Natural killer cell (primary cell): ENCODE data around the gene CACNA2D2. TPM values are rescaled to one million over a fixed set of nuclear protein-coding genes. Genes with fewer than 3 reads are reported as not detected.
A peak's percentile ranks its signal among the peaks of the same experiment; 100 is the strongest.

Source experiments
- ATAC-seq, 3 donors: fragments of 150-1000 bp in 2 of 3; fragments of 200-7000 bp in 1 of 3; cut with Tn5 transposase; 1 replicate in 1 of 3; 2 replicates in 2 of 3; pipeline ENCODE4 v1.10.0; 2021; ENCODE audit warnings: mild to moderate bottlenecking in 2 of 3, moderate library complexity in 2 of 3
- DNase-seq, 2 donors: peaks; one replicate each; pipeline versions ENCODE4 v3.0.0 to v3.0.0-alpha.2; 2013 to 2021; ENCODE audit warnings: mixed read lengths in 1 of 2
- H3K27ac ChIP-seq: one replicate; pipeline ENCODE4 v1.5.1; 2013; ENCODE audit warnings: mild to moderate bottlenecking, low read length
- H3K27me3 ChIP-seq: one replicate; pipeline ENCODE4 v1.6.1; 2013; ENCODE audit warnings: low read length; ENCODE audit not compliant: control insufficient read depth, insufficient read depth
- H3K36me3 ChIP-seq: one replicate; pipeline ENCODE4 v1.6.1; 2013; ENCODE audit warnings: low read length; ENCODE audit not compliant: control insufficient read depth, insufficient read depth
- H3K4me1 ChIP-seq: one replicate; pipeline ENCODE4 v1.6.1; 2013; ENCODE audit warnings: low read length; ENCODE audit not compliant: control insufficient read depth, insufficient read depth
- H3K4me3 ChIP-seq: one replicate; pipeline ENCODE4 v1.5.1; 2013; ENCODE audit warnings: low read length
- H3K9me3 ChIP-seq: one replicate; pipeline ENCODE4 v1.6.1; 2013; ENCODE audit warnings: low read length; ENCODE audit not compliant: control insufficient read depth, insufficient read depth
- H3K27ac Mint-ChIP-seq, 2 donors: one replicate each; pipeline ENCODE4 v1.8.0; 2022; ENCODE audit warnings: mild to moderate bottlenecking in 2 of 2, mixed read lengths in 2 of 2, moderate library complexity in 1 of 2
- H3K27me3 Mint-ChIP-seq, 2 donors: one replicate each; pipeline ENCODE4 v1.8.0; 2022; ENCODE audit warnings: low read depth in 2 of 2, mixed read lengths in 2 of 2
- H3K36me3 Mint-ChIP-seq: one replicate; pipeline ENCODE4 v1.8.0; 2022; ENCODE audit warnings: mixed read lengths
- H3K4me1 Mint-ChIP-seq, 2 donors: one replicate each; pipeline ENCODE4 v1.8.0; 2022; ENCODE audit warnings: mixed read lengths in 2 of 2
- H3K4me3 Mint-ChIP-seq: one replicate; pipeline ENCODE4 v1.8.0; 2022; ENCODE audit warnings: mild to moderate bottlenecking, moderate library complexity, mixed read lengths
- H3K9me3 Mint-ChIP-seq, 2 donors: one replicate each; pipeline ENCODE4 v1.8.0; 2022; ENCODE audit warnings: mixed read lengths in 2 of 2
- CTCF ChIP-seq: fragments of 200-600 bp; IDR thresholded peaks from one replicate; pipeline ENCODE4 v1.8.0; 2022; ENCODE audit warnings: antibody characterized with exemption
- WGBS: methylation state at CpG from one replicate; pipeline ENCODE4 v1.1.7; 2013; ENCODE audit warnings: missing lambda C conversion rate; ENCODE audit not compliant: insufficient coverage; 5-methylcytosine and 5-hydroxymethylcytosine counted together
- intact Hi-C: fragments of 100-400 bp; cut with micrococcal nuclease; formaldehyde crosslinking; loops from one replicate; pipeline ENCODE4 v1.14.2; 2022
- total RNA-seq, 4 donors: library from RNA; stranded (reverse); fragments of 120-200 nt in 1 of 4; gene quantifications; one replicate each; pipeline versions ENCODE4 v1.2.3 to v1.2.4, GENCODE V29; 2013 to 2022

The CACNA2D2 gene
- total RNA-seq, 3 donors from 2014 or later (not counting 1 experiment from before 2014, with no cell fraction given): 36.5 to 56.4 (median 43.8) TPM

GRCh38 chr3:50433954-50434353 is 69.5 kb downstream of the CACNA2D2 start:
- 77% methylated on average over 5 of the region's 5 CpGs for WGBS
- Mint-ChIP-seq H3K9me3 (no peaks in the 10 kb centered on the region), H3K4me3 (no peak overlapping the region), H3K4me1 (peaks cover 62 to 91% of the 10 kb centered on the region in 2 donors), H3K36me3 (no peaks in the 10 kb centered on the region), H3K27me3 (no peaks in the 10 kb centered on the region), H3K27ac (peak overlapping the region; percentile 39 to 77)
- Histone ChIP-seq H3K27ac (no peak overlapping the region), H3K36me3 (no peaks in the 10 kb centered on the region), H3K4me3 (no peak overlapping the region), H3K27me3 (no peaks in the 10 kb centered on the region), H3K4me1 (peaks cover 78% of the 10 kb centered on the region), H3K9me3 (no peaks in the 10 kb centered on the region)
- TF ChIP-seq CTCF: no peak
- DNase-seq (no peak), ATAC-seq (no peak)
- intact Hi-C loops: no loop called here

GRCh38 chr3:50430950-50431435 is 72.4 kb downstream of the CACNA2D2 start:
- WGBS: 65% methylated on average over 4 of the region's 4 CpGs
- Histone ChIP-seq H3K36me3 (no peaks in the 10 kb centered on the region), H3K4me3 (no peak overlapping the region), H3K9me3 (no peaks in the 10 kb centered on the region), H3K4me1 (peaks cover 97% of the 10 kb centered on the region), H3K27me3 (no peaks in the 10 kb centered on the region), H3K27ac (peak overlapping the region; percentile 79)
- DNase-seq: no peak
- Mint-ChIP-seq H3K27ac (peak overlapping the region; percentile 94 to 97), H3K36me3 (no peaks in the 10 kb centered on the region), H3K9me3 (no peaks in the 10 kb centered on the region), H3K4me3 (peak overlapping the region; percentile 80), H3K27me3 (no peaks in the 10 kb centered on the region), H3K4me1 (peaks cover 70 to 93% of the 10 kb centered on the region in 2 donors)
- no peak for TF ChIP-seq CTCF
- intact Hi-C loops: loop anchor here (1.0 to 2.0 kb wide), 2 partner anchors 19 to 42 kb away; no protein-coding TSS in a partner anchor
- no peak for ATAC-seq

DNA sequence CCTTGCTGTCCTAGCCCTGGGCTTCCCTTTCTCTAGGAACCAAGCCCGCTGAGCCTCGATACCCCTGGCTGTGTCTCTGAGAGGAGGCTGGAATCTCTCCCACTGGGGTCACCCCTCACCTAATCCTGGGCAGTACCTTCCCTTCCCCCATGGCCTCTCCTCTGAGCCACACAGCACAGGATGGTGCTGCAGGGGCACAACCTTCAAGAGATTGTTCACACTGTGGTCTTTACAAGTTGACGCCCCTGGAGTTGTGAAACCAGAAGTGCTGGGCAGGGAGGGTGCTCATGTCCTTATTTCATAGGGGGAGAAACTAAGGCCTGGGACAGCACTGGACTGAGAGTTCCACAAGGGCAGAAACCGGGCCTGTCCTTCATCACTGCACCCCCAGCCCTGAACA is 73.2 kb downstream of the CACNA2D2 start:
- 40% methylated on average over 4 of the region's 4 CpGs for WGBS
- no peaks in the 10 kb centered on the region for H3K27me3 Mint-ChIP-seq
- H3K4me1 ChIP-seq: peaks cover 90% of the 10 kb centered on the region
- H3K27ac ChIP-seq: peak overlapping the region; percentile 79
- no peaks in the 10 kb centered on the region for H3K9me3 ChIP-seq
- TF ChIP-seq CTCF: no peak
- H3K9me3 Mint-ChIP-seq: no peaks in the 10 kb centered on the region
- peak overlapping the region; percentile 80 for H3K4me3 Mint-ChIP-seq
- H3K4me1 Mint-ChIP-seq: peaks cover 62 to 93% of the 10 kb centered on the region in 2 donors
- no peaks in the 10 kb centered on the region for H3K27me3 ChIP-seq
- ATAC-seq (peak; percentile 79 to 86 (median 85)), DNase-seq (peak; percentile 52 to 54)
- intact Hi-C loops: loop anchor here (1.0 to 2.0 kb wide), 2 partner anchors 20 to 43 kb away; no protein-coding TSS in a partner anchor
- peak overlapping the region; percentile 1 for H3K4me3 ChIP-seq
- peak overlapping the region; percentile 94 to 97 for H3K27ac Mint-ChIP-seq
- H3K36me3 Mint-ChIP-seq: no peaks in the 10 kb centered on the region
- H3K36me3 ChIP-seq: no peaks in the 10 kb centered on the region
